K562 (cell line): Measurements from ENCODE around the gene CCDC15. TPM values are rescaled to one million over a fixed set of nuclear protein-coding genes. Genes with fewer than 3 reads are reported as not detected.

ENCODE experiments used
- ARID4B ChIP-seq: sonication (generic); formaldehyde crosslinking; IDR thresholded peaks from 2 replicates; pipeline ENCODE4 v1.8.0; 2022; ENCODE audit warnings: mild to moderate bottlenecking, missing genetic modification reagents
- ATF3 ChIP-seq, 2 experiments: fragments of 450-650 bp in 1 of 2; sonication (generic) in 1 of 2; formaldehyde crosslinking in 1 of 2; IDR thresholded peaks in 1 of 2; conservative IDR thresholded peaks in 1 of 2; 2 replicates each; pipeline versions ENCODE4 v1.6.1 to v1.8.1; 2016 to 2023; ENCODE audit warnings: mild to moderate bottlenecking in 2 of 2, moderate library complexity in 2 of 2, inconsistent platforms in 1 of 2, missing genetic modification reagents in 1 of 2
- BCOR ChIP-seq: fragments of 450-650 bp; IDR thresholded peaks from 2 replicates; pipeline ENCODE4 v1.6.1; 2016
- C11orf30 ChIP-seq: fragments of 450-650 bp; IDR thresholded peaks from 2 replicates; pipeline ENCODE4 v1.6.1; 2016; ENCODE audit warnings: low read depth, mild to moderate bottlenecking
- CBX8 ChIP-seq: fragments of 200-600 bp; sonication (generic); IDR thresholded peaks from 2 replicates; pipeline ENCODE4 v1.6.1; 2012; ENCODE audit warnings: borderline replicate concordance, mixed run types, low read depth, mild to moderate bottlenecking, moderate library complexity, mixed read lengths, low read length, control low read depth, inconsistent platforms; ENCODE audit not compliant: poor library complexity, severe bottlenecking; ENCODE audit errors: extremely low read depth
- CREBBP ChIP-seq: IDR thresholded peaks from one replicate; pipeline ENCODE4 v1.6.1; 2012; ENCODE audit warnings: low read depth, mild to moderate bottlenecking, control low read depth, inconsistent platforms, low read length
- E2F1 ChIP-seq: sonication (generic); formaldehyde crosslinking; IDR thresholded peaks from 2 replicates; pipeline ENCODE4 v1.8.1; 2023; ENCODE audit warnings: mild to moderate bottlenecking, missing genetic modification reagents, moderate library complexity
- HMGN3 ChIP-seq: IDR thresholded peaks from 2 replicates; pipeline ENCODE4 v1.6.1; 2011; ENCODE audit warnings: borderline replicate concordance, low read depth, mild to moderate bottlenecking, mixed read lengths, low read length; ENCODE audit not compliant: insufficient read length; ENCODE audit errors: extremely low read depth
- HNRNPLL ChIP-seq: fragments of 200-400 bp; formaldehyde crosslinking; IDR thresholded peaks from 2 replicates; pipeline ENCODE4 v1.6.1; 2017; ENCODE audit warnings: low read length, low read depth, mild to moderate bottlenecking; ENCODE audit not compliant: poor library complexity, severe bottlenecking
- MED1 ChIP-seq: sonication (generic); formaldehyde crosslinking; IDR thresholded peaks from 2 replicates; pipeline ENCODE4 v1.8.1; 2023; ENCODE audit warnings: missing genetic modification reagents, borderline replicate concordance
- PTRF ChIP-seq: fragments of 450-650 bp; IDR thresholded peaks from 2 replicates; pipeline ENCODE4 v1.6.1; 2016; ENCODE audit warnings: mild to moderate bottlenecking, missing genetic modification characterization, missing compliant biosample characterization
- RUNX1 ChIP-seq: sonication (generic); IDR thresholded peaks from 2 replicates; pipeline ENCODE4 v1.6.1; 2016; ENCODE audit warnings: antibody characterized with exemption, low read depth
- SIX5 ChIP-seq, 2 experiments: IDR thresholded peaks; 2 replicates each; pipeline ENCODE4 v1.6.1; 2011; ENCODE audit warnings: low read length in 2 of 2, borderline replicate concordance in 1 of 2, low read depth in 1 of 2, mild to moderate bottlenecking in 1 of 2, moderate library complexity in 1 of 2; ENCODE audit not compliant: insufficient read depth in 1 of 2
- ZC3H4 ChIP-seq: sonication (generic); formaldehyde crosslinking; IDR thresholded peaks from 2 replicates; pipeline ENCODE4 v1.9.0; 2021; ENCODE audit warnings: missing genetic modification reagents, borderline replicate concordance
- ZFP36 ChIP-seq: fragments of 150-350 bp; IDR thresholded peaks from 2 replicates; pipeline ENCODE4 v1.6.1; 2018; ENCODE audit warnings: low read length, low read depth; ENCODE audit not compliant: partially characterized antibody
- ZNF512 ChIP-seq: IDR thresholded peaks from 2 replicates; pipeline ENCODE4 v1.6.1; 2016; ENCODE audit warnings: missing genetic modification characterization, missing compliant biosample characterization
- polyA plus RNA-seq, 8 experiments: library from polyadenylated mRNA; depleted of rRNA in 4 of 8; stranded (reverse) in 5 of 8; unstranded in 3 of 8; fragments of >200 nt; fragmentation: Nextera tagmentation in 2 of 8; fragmentation: Illumina TruSeq in 1 of 8; extraction: Ambion mirVana in 2 of 8; extraction: Trizol in 1 of 8; gene quantifications; 2 replicates each; pipeline versions ENCODE4 v1.2.1 to v1.2.3, GENCODE V29; 2011 to 2014; ENCODE audit warnings: inconsistent platforms in 1 of 8, missing spikeins in 1 of 8
- total RNA-seq, 7 experiments: library from RNA; depleted of rRNA in 6 of 7; stranded (reverse); fragments of >200 nt in 6 of 7; fragmentation: Illumina TruSeq in 2 of 7; extraction: Trizol in 2 of 7; gene quantifications; 2 replicates each; pipeline versions ENCODE4 v1.2.1 to v1.2.3, GENCODE V29; 2011 to 2021; ENCODE audit warnings: low replicate concordance in 1 of 7

Gene CCDC15
- total and polyA plus RNA-seq, 9 of the 15 experiments (the other 6 are each of a cell fraction or from before 2014, with no cell fraction given) = 1.9 to 9.2 (median 3.9) TPM

GRCh38 chr11:124953753-124954589 is at the start of gene CCDC15 (continued):
- TF ChIP-seq E2F1 (peak; percentile 70; the same call in 1 of the 2 replicates), ATF3 (IDR thresholded peaks at IDR 0.05) (0 out of 2 replicates have a peak, but pooled peaks have one; percentile 9), ATF3 (CRISPR knock-in tag; conservative IDR thresholded peaks at IDR 0.05) (no peak), MED1 (CRISPR knock-in tag) (no peak), SIX5 (IDR thresholded peaks at IDR 0.05; ENCODE audit: borderline replicate concordance in 1 of 2, insufficient read depth in 1 of 2, low read depth in 1 of 2, low read length in 2 of 2) (no peak), ARID4B (CRISPR knock-in tag) (peak; percentile 47; the same call in 1 of the 2 replicates), BCOR (peak; percentile 56), ZC3H4 (CRISPR knock-in tag) (no peak), CBX8 (no peak), CREBBP (no peak), ZNF512 (tag) (0 out of 2 replicates have a peak, but pooled peaks have one; percentile 56), C11orf30 (0 out of 2 replicates have a peak, but pooled peaks have one; percentile 43), ZFP36 (no peak), RUNX1 (no peak), PTRF (tag) (no peak), HNRNPLL (peak; percentile 91), HMGN3 (peak; percentile 37)
